ENCODE data around the gene SYTL3.

SYTL3 gene

DNA sequence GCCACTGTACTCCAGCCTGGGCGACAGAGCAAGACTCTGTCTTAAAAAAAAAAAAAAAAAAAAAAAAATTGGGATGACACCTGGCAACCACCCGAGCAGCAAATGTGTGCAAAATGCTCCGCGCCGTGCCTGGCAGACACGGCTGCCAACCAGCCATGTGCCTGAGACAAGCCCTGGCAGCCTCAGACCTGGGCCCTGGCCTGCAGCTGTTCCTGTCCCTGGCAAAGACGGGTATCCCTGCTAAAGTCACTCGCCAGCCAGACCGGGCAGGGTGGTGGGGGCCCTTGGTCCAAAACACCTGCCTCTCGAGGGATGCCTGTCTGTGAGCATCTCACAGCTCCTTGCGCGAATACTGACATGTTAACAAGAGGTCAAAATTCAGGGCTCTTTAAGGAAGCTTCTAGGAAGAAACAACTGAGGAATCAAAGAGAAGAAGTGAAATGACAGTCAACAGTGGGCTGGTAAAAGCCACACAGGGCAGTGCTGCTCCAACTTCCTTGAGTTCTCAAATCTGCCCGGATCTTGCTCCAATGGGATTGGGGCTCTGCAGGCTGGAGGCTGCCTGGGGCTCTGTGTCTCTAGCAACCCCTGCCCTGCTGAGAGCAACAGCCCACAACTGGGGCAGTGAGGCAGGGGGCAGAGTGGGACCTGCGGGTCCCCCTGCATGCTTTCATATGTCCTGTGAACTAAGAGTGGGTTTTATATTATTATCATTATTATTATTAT, 53.4 kb downstream of the SYTL3 start:
- DNase-seq: no peak

DNA sequence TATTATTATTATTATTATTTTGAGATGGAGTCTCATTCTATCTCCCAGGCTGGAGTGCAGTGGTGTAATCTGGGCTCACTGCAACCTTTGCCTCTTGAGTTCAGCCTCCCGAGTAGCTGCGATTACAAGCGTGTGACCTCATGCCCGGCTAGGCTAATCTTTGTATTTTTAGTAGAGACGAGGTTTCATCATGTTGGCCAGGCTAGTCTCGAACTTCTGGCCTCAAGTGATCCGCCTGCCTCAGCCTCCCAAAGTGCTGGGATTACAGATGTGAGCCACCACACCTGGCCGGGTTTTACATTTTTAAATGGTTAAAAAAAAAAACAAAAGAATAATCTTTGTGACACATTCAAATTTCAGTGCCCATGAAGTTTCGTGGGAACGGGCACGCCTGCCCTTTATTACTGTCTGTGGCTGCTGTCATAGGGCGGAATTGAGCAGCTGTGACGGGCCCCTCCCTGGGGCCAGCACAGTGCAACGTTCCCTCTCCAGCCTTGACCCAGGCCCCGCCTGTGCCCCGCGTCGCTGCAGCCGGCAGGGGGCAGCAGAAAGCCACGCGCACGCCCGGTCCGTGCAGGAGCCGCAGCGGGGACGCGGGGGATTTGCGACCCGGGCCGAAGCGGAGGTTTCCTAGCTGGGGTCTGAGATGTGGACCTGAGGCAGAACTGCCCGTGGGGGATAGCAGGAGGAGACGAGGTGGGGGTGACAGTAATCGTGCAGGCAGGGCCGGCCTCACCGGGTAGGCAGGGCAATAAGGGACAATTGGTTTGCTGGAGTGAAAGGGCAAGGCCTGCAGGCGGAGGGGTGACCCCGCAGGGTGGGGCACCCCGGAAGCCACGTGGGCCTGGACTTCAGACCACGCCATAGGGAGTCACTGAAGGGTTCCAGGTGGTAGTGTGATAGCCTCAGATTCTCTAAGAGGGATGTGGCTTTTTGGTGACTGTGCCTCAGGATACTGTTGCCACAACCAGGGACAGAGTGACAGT, 54.3 kb downstream of the SYTL3 start:
- DNase-seq: peak; percentile 18

DNA sequence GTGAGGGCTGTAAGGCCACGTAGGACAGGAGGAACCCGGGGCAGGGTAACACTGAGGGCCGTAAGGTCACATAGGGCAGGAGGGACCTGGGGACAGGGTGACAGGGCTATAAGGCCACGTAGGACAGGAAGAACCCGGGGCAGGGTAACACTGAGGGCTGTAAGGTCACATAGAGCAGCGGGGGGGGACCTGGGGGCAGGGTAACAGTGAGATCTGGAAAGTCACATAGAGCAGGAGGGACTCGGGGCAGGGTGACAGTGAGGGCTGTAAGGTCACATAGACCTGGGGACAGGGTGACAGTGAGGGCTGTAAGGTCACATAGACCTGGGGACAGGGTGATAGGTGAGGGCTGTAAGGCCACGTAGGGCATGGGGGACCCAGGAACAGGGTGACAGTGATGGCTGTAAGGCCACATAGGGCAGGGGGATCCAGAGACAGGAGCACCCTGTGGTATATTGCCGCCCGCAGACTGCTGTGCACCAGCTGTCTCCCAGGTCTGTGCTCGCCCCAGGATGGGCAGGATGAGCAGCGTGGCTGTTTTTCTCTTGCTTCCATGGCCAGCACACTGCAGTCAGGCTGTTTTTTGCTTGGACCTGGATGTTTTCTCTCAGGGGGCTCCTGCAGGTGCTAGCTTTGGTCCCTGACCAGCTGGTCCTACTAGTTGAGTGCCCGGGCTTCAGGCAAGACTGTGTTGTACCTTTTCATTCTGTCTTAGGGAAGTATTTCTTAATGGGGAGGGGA, 55.7 kb downstream of the SYTL3 start:
- DNase-seq: no peak

DNA sequence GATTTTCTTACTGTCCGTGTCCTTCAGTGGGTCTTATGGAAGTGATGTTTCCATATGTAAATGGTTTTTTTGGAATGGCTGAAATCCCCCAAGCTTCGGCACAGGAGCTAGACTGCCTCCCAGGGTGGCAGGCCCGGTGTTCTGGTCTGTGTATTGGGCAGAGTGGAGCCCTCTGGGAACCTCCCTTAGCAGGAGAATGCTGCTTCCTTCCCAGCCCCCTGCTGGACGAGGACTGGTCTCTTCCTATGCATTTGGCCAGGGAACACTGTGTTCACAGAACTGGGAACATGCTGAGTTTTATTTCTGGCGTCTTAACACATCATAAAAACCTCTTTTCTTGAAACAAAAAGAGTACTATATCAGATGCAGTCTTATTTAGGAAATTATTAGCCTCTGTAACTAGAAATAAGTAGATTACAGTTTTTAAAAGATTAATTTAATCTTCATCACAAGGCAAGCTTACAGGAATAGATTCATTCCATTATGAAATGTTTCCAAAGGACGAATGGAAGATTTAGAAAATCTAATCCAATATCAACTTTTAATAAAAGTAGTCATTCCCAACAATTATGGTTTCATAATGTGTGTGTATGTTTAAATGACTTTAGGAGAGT, 56.6 kb downstream of the SYTL3 start:
- DNase-seq: no peak

DNA sequence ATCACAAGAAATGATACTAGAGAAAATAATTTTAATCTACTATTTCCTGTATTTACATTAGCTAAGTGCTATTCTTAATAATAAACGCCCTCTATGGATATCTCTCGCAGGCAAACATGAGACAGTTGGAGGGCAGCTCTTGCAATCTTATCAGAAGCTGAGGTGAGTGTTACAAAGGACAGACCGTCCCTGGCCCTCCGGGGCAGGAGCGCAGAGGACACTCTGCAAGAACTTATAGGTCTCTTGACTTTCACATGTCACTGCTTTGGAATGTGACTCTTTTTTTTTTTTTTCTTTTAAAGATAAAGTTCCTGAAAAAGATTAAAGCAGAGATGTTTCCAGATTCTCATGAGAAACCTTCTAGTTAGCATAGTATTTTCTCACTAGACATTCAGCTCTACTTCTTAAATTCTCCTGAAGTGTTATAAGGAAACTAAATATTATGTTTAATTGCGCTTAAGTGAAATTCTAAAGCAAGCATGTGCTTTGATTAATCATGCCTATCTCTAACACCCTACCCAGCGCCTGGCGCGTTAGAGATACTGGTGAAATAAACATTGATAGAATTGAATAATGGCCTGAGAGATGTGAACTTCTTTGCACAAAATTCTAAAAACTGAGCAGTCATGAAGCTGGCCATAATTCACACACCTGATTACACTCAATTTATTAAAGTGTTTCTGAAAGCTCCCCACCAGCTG, 57.4 kb downstream of the SYTL3 start:
- no peak for DNase-seq

DNA sequence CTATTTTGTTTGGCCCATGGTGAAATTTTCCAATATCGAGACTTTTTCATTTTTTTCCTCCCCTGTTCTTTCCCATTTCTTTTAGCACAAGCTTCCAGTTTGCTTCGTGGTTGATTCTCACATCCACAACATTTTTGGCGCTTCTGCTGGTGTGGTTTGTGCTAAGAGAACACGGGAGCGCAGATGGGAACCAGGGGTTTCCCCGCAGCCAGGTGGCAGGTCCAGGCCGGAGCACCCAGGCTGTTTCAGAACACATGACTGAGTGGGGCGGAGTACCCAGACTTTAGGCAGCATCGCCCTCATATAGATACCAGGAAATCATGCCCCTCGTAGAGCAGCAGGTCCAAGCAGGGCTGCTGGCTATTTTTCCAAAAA, 58.0 kb downstream of the SYTL3 start:
- no peak for DNase-seq

DNA sequence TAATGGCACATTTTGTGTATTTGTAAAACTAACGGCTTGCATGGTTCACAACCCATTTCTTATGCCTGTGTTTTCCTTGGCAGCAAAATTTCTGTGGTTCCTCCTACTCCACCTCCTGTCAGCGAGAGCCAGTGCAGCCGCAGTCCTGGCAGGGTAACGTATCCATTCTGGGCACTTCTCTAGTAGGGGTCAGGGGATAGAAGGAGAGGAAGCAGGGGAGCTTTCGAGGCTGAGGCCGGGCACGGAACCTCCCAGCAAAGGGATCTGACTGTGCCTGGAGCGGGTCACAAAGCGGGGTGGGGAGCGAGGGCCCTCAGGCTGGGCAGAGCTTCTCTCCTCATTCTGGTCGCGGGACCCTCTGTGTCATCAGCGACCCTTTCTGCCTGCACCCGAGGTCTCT, 58.4 kb downstream of the SYTL3 start:
- DNase-seq: no peak

DNA sequence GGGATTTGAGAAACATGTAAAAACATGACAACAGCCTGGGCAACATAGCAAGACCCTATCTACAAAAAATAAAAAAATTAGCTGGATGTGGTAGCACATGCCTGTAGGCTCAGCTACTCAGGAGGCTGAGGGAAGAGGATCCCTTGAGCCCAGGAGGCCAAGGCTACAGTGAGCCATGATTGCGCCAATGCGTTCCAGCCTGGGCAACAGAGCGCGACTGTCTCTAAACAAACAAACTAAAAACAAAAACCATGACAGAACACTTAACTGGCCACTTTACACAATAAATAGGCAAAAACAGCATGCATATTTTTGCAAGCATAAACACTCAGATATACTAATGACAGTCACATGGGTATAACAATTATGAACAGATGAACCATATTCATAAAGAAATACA, 60.0 kb downstream of the SYTL3 start:
- no peak for DNase-seq

DNA sequence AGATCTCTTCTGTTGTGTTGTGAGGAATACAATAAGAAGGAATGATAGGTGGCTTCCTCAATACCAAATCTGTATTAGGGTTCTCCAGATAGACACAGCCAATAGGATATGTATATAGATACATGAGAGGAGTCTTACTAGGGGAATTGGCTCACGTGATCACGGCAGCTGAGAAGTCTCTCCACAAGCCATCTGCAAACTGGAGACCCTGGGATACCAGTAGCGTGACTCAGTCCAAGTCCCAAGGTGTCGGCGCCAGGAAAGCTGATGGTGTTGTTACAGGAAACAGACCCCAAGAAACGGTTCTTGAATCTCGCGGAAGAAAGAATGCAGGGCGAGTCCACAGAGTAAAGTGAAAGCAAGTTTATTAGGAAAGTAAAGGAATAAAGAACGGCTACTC, 61.4 kb downstream of the SYTL3 start:
- no peak for DNase-seq

DNA sequence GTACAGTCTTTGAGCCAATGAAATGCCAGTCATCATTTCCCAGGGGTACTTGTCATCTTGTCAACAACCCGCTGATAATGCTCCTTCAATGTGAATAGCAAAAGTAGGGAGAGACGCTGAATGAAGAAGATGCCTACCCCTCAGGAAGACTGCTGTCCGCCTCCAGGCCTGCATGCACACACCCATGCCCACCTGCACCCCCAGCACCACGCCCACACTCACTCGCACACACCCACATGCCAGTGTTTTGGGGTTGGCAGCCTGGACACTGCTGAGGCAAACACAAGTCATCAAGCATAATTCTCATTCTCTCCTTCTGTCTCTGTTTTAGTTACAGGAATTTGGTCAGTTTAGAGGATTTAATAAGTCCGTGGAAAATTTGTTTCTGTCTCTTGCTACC, 63.6 kb downstream of the SYTL3 start:
- no peak for DNase-seq

DNA sequence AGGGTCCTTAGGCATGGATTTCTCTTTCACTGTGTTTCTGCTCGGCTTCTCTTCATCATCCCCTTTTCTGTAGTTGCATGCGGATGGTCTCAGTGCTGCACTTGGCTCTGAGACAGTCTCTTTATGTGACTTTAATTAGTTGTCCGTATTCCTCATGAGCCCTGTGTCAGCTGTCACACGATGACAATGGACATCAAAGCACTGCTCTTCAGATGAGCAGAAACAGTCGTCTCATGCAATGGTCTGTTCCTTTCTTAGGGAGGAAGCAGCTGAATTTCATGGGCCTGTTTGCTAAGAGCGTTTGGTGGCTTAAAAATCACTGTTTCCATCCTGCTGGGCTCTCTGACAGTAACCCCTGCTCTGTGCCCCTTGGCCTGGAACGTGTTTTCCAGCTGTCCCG, 64.9 kb downstream of the SYTL3 start:
- DNase-seq: no peak

DNA sequence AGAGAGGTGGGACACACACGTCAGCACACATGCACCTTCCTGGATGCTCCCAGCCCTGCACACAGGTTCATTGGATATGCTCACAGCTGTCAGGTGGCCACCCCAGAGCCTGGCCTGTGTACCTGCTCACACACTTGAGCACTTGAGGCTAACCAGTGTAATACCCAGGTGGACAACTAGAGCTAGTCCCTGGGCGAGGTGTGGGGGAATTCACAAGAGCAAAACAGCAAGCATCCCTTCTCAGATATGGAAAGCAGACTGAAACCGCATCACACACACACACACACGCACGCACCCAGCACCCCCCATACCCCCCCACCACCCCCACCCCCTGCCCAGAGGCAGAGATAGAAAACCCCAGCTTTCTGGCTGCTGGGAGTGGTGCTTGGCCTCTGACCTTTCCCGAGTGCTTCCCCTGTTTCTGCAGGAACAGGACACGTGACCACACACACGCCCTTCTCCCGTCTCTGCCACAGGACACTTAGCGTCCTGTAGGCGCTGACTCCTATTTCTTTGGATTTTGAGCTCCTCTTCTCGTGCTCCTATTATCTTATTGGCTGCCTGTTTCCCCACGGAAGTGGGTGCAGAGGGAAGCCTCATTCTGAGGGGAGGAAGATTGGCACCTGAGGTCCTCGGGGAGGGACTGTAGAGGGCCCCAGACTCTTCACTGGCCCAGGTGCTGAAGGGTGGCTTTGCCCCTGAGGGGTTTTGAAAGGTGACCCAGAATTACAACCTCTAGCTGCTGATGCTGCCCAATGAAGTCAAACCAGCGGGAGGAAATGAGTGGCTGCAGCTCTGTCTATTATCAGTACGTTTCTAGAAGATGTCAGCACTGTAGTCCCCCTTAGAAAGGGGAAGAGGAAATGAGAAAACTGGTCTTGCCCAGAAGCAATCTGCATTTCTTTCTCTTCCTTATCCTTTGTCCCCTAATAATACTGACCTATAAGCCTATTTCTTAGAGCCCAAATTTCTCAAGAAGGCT, 65.8 kb downstream of the SYTL3 start:
- no peak for DNase-seq

DNA sequence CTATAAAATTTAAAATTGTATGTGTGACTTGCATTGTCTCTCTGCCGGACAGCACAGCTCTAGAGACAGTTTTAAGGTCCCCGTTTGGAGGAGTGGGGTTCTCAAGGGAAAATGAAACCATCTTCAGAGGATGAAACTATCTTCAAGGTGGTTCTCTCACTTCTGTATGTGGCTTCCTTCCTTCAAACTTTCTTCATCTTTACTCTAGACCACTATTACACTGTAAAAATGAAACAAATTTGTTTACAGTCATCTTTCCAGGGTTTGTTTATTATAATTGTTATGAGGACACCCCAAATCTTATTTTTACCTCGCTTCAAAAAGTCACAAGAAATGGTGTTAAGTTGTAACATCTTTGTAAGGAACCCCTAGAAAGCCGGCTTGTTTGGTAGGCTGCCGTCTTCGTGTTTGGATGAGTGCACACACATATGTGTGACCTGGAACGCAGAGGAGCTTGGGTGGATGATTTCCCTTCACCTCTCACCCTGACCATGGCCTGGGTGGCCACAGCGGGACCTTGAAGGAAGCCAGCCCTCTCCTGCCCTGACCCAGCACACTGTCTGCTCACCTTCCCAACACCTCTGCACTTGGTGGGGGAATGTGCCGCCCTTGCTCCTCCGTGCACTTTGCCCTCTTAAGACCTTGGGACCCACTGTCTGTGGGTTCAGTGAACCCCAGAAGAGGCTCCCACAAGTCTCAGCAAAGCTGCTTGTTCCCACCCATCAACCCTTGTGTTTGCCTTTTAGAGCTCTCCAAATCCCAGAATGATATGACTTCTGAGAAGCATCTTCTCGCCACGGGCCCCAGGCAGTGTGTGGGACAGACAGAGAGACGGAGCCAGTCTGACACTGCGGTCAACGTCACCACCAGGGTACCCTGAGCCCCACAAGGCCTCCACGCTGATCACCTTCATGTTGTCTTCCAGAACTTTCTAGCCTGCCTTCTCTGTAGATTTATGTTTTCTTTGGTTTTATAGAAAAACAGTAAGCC, 67.8 kb downstream of the SYTL3 start:
- no peak for DNase-seq

DNA sequence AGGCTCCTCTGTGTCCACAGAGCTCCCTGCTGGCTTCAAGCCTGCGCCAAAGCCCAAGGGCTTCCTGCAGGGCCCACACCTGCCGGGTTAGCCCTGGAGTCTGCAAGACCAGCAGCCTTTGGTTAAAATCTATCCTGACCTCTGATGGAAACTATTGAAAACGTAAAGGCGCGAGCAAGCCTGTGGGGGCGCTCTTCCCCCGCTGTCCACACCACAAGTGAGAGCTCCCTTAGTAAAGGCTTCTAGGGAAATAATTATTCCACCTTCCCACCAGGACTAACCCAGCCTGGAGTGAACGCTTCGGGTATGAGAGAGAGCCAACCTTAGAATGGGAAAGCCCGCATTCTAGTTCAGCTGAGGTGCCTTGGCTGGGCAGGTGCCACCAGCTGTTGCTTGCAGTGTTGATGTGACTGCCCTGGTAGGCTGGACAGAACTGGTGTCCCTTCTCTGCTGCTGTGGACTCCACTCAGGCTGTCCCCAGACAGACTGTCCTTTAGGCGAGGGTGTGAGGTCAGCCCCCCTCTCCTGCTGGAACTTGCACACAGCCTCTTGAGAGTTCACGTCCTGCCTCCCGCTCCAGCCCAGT, 68.7 kb downstream of the SYTL3 start:
- DNase-seq: no peak

DNA sequence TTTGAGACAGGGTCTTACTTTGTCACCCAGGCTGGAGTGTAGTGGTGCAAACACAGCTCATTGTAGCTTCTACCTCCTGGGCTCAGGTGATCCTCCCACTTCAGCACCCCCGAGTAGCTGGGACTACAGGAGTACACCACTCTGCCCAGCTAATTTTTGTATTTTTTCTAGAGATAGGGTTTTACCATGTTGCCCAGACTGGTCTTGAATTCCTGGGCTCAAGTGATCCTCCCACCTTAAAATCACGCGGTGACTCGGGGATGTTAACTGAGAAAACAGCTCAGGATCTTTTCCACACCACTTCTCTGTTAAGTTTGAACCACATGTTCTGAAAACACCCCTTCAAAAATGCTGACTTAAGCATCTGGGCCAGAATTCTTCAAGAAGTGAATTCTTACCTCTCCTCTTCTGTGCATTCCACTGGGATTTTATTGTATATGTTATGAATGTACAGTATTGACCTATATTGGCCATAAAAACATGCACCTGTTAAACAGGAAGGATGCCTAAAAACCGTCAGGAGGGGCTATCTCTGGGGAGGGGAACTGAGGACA, 72.4 kb downstream of the SYTL3 start:
- no peak for DNase-seq

DNA sequence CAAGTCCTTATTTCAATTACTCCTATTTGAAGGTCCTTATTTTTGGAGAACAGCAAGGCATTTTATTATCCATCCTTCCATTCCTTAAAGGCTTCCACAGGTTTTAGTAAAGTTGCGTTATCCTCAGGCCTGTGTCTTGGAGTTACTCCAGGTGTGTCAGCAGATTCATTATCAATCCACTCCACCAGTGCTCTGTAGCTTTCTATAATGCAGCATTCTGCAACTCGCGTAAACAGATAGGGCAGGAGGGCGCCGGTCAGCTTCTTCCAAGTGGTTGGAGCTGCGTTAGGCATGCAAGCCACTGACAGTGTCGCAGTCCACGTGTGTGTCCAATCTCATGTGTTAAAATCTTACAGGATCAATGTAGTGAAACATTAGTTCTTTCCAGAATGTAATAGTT, 75.8 kb downstream of the SYTL3 start:
- DNase-seq: no peak

DNA sequence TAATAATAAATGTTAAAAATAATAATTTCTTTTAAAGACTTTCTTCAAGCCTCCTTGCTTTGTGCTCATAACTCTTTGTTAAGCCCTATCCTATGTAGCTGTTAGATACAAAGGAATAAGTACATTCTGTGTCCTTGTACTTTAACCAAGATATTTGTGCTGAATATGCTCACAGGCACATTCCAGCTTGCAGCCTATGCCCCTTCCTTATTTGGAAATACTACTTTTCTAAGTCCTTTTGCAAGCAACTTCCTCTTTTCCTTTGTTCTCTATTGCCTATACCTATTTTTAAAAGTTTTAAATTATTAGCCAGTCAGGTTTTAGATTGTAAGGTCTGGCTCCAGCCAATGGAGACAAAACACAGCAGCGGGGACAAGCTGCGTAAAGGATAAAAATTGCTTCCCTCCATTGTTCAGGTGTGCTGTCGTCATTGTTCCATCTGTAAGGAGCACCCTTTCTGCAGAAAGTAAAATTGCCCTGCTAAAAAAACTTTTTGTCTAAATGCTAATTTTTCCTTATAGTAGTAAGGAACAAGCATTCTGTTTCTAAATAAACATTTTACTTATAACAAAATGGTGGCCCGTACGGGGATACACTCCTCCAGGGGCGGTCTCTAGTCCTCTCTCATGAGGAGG, 80.2 kb downstream of the SYTL3 start:
- no peak for DNase-seq

DNA sequence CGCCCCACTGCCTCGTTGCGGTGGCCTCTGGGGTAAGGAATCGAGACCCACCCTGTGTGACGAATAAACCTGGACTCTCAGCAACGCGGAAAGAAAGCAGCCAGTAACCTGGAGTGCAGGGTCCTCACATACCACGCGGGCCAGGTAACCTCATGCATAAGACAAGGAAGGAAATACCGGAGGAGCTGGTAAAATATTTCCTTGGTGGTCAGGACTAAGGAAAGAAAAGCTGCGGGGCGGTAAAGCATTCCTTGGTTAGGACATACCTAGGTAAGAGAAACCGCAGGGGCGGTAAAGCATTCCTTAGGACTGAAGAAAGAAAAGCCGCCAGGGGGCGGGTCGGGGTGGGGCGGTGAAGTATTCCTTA, 80.7 kb downstream of the SYTL3 start:
- no peak for DNase-seq

DNA sequence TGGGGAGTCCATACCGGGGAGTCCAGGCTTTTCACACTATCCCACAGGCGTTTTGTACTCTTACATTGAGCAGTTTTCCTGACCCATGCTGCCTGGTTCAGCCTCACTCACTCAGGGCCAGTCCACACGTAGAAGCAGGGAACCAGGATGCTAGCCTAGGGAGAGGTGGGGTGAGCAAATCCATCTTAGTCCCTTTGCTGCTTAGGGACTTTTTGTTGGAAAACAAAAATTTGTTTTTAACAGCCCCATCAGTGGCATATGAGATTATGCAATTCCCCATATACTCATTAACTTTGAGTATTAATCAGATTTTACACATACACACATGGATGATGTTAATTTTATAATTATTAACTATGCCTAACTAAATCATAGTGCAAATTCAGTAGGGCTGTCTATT, 85.2 kb downstream of the SYTL3 start:
- DNase-seq: no peak
